NCI-H510A treated with DMSO at 0.1 percent for 48 hours (cell line): ENCODE data around the gene SIDT2.

ENCODE experiments used
- DNase-seq: peaks from one replicate; lab custom pipeline; 2025; lab: John Stamatoyannopoulos, UW

SIDT2 gene

DNA sequence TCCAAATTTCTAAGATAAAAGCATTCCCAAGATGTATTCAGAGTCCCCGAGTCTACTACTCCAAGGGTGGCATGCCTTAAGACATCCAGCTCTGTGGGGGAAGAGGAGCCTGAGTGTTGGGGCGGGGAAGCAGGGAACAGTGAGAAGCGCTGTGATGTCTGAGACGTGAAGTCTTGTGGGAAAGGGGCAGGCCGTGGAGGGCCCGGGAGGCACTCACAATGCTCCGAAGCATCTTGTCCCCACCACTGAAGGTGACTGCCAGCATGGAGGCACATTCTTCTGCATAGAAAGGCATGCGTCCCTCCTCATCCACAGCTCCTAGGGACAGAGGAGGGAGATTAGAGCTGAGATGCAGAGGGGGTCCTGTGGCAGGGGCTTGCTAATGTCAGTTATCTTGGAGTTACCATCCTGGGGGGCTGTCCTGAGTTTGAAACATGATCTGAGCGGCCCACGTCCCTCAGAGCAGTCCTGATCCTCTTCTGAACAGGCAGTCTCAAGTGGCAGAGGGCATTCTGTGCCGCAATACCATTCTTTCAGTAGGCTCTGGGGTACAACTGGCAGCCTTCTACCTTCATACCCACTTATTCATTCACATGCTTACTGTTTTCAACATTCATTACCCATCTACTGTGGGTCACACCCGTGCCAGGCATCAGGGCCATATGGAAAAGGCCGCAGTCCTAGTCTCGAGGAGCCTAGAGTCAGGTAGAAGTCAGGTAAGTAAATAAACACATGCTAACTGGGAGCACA, 44.6 kb downstream of the SIDT2 start:
- DNase-seq, result no peak

DNA sequence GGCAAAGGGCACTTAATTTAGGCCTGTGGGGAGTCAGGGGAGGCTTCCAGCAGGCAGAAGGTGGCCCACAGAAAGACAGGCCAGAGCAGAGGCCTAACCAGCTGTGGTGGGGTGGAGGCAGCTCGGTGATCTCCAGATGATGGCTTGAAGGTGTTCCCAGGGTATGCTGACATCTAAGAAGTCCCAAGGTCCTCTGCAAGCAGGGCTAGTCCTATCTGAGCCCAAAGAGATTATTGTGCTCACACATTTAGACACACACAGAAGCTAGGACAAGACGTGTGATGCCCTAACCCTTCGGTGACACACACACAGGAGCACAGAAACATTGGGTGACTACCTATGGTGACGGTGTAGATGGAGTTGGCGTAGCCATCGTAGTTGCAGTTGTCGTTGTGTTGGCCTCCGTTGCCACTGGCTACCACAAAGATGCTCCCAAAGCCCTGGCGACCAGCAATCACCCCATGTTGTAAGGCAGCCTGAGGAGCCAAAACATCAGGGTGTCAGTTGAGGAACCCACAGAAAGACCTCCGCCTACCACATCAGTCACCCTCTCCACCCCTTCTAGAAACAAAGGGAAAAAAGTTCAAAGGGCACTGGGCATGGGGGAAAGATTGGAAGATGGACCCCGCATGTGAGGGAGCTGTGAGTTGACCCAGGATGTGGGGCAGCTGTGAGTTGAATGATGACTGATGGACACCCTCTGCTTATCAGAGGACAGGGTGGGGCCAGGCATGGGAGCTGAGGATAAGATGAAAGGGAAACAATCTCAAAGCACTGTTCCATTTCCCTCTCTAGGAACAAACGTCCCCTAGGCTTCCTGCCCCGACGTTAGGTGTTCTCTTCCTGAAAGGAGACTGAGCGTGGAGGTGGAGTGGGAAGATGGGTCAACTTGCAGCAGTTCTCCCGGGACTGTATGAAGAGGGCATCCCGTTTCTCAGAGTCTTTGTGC, 45.5 kb downstream of the SIDT2 start:
- no peak for DNase-seq

DNA sequence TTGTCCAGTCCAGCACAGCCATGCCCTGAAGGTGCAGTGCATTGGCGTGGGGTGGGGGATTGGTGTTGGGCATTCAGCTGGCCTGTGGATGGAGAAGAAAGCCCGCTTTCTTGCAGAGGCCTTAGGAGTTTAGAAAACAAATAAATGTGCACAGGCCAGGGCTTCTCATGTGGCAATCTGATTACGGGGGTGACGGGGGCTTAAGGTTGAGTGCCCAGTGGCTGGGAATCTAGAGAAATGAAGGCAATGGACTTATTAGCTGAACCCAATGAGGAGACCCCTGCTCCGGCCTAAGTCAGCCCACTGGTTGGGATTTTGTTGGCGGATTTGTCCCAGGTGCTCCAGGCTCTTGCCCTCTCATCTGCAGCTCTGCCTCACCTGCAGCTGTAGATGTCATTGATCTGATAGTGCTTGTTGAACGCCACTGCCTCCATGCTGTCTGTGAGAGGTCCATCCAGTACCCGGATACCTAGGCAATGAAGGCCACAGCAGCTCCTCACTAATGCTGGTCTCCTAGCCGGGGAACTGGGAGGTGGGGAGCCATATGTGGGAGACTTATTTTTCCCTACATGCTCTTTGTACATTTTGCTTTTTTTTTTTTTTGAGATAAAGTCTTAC, 47.1 kb downstream of the SIDT2 start:
- no peak for DNase-seq

GRCh38 chr11:117226388-117227385, 48.1 kb downstream of the SIDT2 start:
- peak; percentile 91 for DNase-seq

GRCh38 chr11:117228091-117228490, 49.5 kb downstream of the SIDT2 start:
- DNase-seq, result no peak

- DNase-seq, result no peak
Measured at GRCh38 chr11:117229411-117229810, 50.9 kb downstream of the SIDT2 start.

GRCh38 chr11:117229931-117230285, 51.4 kb downstream of the SIDT2 start:
- no peak for DNase-seq

DNA sequence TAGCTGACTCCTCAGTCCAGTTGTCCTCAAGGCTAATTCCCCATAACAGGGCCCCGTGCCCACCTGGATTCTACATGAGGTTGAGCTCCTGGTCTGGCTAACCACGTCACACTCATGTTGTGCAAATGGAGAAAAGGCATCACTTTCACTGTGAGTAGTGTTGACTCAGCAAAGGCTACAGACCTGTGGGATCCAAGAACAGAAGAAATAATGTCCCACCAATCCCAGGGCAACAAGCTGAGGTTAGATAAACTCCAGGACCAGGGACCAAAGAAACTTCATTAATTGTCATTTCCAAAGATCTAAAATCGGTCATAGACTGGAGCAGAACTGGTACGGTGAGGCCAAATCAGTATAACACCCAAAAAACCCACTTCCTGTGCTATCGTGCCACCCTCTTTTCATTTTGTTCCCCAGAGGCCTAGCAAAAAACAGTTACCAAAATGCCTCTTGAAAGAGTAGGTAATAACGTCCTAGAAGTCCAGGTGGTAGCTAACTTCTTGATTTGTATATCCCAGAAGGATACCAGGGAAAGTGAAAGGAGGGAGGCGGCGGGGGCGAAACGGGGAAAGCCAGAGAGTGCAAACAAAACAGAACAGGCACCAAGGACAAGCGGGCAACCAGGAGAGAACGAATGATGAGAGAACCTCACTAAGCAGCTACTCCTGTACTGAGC, 51.9 kb downstream of the SIDT2 start:
- DNase-seq, result no peak

- DNase-seq, result peak; percentile 19
Measured at GRCh38 chr11:117230999-117231841, 52.7 kb downstream of the SIDT2 start.

- DNase-seq, result no peak
Measured at GRCh38 chr11:117231842-117232091, 53.2 kb downstream of the SIDT2 start, which contains the start of gene PCSK7. TSS of gene PCSK7 (minus strand) at chr11:117232073. CDS start at chr11:117229844, 2,229 bp downstream.

GRCh38 chr11:117232092-117232878, 53.7 kb downstream of the SIDT2 start, which contains the start of gene RNF214:
TSS of gene RNF214 (plus strand) at chr11:117232671. CDS start at chr11:117234273, 1,602 bp downstream.
- DNase-seq, result peak; percentile 67

GRCh38 chr11:117232911-117233409, 54.4 kb downstream of the SIDT2 start:
- DNase-seq, result no peak

- DNase-seq, result no peak
Measured at GRCh38 chr11:117238221-117238620, 59.7 kb downstream of the SIDT2 start.

- DNase-seq, result no peak
Measured at GRCh38 chr11:117239295-117239694, 60.8 kb downstream of the SIDT2 start.
